GM21825 (cell line): Measurements from ENCODE around the gene DLGAP1.
A peak's percentile ranks its signal among the peaks of the same experiment; 100 is the strongest.

ENCODE experiments used
- ATAC-seq: cut with Tn5 transposase; IDR thresholded peaks from one replicate; pipeline ENCODE4 v1.9.1; 2021; ENCODE audit warnings: mild to moderate bottlenecking, moderate library complexity; ENCODE audit not compliant: unreplicated experiment

Gene DLGAP1

DNA sequence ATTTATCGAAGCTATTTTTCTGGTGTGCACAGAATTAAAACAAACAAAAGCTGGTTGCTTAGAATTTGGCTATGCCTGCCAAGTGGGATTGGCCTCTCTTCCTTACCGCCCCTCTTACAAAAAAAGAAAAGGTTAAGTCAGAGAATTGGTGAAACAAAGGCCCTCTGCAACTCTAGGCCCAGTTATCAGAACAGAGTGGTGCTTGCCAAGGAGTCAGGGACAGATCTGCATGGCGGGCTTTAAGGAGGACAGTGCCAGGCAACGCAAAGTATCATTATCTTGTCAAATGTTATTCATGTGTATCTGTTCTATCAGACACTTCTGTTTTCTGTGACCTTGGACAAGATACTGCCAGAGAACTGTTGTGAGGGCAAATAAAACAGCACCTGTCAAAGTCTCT is 926.9 kb downstream of the DLGAP1 start:
- no peak for ATAC-seq

DNA sequence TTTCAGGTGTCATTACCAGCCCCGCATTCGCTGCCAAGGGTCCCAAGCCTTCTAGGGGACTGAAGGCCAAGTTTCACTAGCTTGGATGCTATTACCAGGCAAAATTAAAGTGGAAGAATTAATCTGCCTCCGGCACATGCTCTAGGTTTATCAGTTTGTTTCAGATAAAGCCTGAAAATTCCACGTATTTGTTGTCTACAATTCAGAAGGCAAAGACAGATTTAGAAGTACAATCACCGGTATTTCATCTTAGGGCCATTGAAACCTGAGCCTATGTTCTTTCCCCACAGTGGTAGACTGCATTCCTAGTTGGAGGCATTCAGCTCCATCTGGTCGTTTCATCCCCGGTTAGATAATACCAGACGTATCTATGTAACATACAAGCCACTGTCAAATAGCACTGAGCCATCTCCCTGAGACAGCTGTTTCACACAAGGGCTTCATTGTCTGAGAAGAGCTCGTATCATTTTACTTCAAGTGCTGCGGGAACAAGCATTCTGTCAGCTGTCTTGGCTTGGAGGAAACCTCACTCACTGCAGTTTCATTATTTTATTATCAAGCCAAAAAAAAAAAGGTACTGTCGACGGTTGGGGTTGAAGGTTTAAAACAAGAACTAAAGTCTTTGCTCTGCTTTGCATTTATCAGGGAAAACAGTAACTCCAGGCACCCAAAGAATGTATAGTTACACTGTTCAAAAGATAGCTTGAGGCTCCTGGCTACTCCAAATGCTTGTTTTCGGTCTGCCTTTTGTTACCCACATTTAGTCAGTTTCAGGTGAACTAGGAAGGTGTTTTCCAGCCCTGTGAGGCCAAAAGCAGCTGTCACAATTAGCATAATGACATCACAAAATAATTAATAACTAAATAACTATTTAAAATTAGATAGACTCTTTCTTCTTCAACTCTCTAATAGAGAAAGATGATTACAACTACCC is 928.4 kb downstream of the DLGAP1 start:
- ATAC-seq = peak; percentile 62

DNA sequence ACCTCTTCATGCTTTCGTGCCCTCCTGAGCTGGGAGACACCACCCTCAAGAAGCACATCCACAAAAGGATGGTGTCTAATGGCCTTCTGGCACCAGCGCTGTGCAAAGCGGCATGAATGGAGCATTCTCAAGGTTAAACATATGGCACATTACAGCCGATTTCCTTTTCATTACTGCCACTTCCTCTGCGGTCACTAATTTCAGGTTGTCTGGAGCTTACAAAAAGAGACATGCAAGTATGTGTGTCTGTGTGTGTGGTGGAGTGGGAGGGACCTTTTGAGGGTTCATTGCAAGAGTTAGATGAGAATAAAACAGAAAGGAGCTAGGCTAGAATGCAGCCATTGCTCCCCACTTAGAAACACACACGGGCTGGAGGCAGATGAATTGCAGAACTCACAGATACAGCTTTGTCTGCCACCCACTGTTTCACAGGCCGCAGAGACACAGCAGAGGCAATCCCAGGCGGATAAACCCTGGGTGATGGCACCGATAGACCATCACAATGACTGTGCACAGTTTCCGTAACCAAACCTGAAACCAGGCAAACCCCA is 929.2 kb downstream of the DLGAP1 start:
- ATAC-seq = peak; percentile 64

DNA sequence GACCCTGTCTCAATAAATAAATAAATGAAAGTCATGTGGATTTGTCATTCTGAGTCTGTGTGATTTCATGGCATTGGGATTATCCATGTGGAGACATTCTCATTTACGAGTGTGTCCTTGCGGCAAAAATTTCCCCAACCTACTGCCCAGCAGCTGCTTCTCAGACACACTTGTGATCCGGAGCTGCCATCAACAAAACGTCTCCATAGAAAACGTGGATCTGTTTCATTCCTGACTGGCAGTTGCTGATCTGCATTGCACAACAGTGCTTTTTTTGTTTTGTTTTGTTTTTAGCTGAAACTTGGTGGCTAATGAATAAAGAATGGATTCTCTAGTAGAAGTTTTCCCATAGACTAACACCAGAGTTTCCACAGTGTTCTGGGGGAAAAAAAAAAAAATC is 930.4 kb downstream of the DLGAP1 start:
- ATAC-seq = no peak

DNA sequence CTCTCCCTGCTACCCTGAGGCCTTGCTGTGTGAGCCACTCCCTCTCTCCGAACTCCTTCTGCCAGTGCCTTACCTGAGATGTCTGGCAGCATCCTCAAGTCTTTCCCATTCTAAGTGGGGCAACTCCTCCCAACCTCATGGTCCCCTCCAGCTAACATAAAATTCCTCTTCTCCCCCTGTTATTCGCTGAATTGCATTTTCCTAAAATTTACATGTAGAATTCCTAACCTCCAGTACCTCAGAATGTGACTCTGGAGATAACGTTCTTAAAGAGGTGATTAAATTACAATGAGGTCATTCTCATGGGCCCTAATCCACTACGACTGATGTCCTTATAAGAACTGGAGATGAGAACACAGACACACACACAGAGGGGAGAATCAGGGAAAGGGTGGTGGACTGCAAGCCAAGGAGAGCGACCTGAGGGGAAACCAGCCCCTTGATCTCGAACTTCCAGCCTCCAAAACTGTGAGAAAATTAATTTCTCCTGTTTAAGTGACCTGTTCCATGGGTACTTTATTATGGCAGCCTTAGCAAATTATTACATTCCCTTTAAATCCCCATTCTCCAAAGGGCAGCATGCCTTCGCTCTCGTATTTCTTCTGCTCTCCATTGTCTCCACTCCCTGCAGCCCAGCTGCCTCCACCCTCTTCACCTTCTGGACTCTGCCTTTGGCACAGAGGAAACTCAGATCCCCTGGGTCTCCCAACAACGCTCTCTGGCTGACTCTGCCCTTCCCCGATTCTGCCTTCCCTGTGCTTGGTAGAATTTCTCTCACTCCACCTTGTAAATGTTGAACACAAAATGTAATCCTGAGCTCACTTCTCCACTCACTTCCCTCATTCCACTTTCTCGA is 934.6 kb downstream of the DLGAP1 start:
- ATAC-seq = no peak

DNA sequence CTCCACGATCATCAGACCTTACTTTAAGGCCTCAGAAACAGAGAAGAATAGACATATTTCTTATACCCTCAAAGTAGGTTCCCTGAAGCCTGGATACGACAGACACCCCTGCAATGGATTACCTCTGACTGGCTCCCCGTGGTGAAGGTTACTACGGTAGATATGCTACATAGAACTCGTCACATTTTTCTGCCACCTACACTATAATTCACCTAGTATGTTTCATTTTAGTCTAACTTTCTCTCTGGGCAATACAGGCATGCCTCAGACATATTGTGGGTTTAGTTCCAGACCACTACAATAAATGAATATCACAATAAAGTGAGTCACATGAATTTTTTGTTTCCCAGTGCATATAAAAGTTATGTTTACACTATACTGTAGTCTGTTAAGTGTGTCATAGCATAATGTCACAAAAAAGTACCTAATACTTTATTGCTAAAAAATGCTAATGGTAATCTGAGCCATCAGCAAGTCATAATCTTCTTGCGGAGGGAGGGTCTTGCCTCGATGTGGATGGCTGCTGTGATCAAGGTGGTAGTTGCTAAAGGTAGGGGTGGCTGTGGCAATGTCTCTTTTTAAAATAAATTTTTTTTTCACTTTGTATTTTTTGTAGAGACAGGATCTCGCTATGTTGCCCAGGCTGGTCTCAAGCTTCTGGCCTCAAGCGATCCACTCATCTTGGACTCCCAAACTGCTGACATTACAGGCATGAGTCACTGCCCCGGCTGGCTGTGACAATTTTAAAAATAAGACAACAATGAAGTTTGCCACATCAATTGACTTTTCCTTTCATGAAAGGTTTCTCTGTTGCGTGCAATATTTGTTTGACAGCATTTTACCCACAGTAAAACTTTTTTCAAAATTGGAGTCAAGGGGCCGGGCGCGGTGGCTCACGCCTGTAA is 940.5 kb downstream of the DLGAP1 start:
- ATAC-seq = no peak

DNA sequence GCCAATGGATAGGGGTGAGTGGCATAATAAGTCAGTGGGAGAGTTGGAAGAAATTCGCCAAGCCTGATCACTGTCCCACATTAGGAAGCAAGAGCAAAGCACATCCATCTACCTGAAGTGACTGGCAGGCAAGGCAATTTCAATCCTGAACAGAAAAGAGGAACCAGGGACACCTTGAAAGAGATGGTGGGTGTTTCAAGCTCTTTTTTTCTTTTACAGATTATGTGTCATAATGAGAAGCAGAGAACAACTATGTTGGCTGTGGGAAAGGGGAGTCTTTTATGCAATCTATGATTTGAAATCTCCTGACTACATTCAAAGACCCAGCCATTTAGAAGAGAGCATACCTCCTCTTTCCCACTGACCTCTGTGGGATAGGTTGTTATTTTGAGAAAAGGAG is 941.6 kb downstream of the DLGAP1 start:
- ATAC-seq = peak; percentile 60

DNA sequence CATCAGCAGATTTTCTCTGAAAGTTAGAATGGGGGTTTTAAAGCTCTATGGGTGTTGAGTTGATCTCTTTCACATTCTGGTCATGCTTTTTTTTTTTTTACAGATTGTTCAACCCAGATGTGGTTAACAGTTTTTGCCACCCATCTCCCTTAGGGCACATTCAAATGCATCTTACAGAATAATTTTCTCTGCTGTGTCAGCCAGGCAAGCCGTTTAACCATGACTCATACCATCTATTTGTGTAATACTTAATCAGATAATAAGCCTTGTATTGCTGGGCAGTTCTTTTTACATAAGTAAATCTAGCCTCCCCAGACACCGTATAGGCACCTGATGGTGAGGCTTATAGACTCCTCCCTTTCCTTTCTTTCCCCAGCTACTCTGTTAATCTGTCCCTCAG is 943.1 kb downstream of the DLGAP1 start:
- ATAC-seq = no peak

DNA sequence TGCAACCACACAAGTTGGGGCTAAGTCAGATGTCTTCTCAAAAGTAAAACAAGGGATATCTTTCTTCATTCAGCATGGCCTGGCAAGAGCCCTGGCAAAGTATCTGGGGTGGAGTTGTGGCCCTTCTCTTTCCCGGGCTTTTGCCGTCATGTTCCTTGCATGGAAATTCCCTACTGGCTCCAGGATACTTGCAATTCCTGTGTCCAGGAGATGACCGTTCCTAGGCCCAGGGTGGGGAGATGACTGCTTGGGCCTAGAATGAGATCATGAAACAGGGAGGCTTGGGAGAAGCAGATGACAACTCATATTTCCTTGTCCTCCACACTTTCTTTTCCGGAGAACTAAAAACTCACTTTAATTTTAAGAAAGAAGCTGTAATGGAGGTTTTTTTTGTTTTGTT is 944.2 kb downstream of the DLGAP1 start:
- ATAC-seq = no peak

DNA sequence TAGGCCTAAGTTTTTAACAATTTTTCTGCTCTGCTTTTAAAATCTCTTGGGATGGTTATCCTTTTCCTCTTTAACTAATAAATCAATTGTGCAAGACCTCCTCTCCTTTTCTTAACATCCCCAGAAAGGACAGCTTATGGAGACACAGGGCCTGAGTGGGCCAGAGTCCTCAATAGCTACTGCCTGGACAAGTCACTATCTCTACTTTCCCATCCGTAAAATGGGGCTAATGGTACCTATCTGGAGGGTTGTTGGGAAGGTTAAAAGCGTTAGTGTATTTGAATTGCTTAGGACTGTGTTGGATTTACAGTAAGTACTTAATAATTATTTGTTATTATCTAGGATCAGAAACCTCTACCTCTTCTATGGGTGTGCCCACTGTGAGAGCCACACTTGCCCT is 945.1 kb downstream of the DLGAP1 start:
- no peak for ATAC-seq

DNA sequence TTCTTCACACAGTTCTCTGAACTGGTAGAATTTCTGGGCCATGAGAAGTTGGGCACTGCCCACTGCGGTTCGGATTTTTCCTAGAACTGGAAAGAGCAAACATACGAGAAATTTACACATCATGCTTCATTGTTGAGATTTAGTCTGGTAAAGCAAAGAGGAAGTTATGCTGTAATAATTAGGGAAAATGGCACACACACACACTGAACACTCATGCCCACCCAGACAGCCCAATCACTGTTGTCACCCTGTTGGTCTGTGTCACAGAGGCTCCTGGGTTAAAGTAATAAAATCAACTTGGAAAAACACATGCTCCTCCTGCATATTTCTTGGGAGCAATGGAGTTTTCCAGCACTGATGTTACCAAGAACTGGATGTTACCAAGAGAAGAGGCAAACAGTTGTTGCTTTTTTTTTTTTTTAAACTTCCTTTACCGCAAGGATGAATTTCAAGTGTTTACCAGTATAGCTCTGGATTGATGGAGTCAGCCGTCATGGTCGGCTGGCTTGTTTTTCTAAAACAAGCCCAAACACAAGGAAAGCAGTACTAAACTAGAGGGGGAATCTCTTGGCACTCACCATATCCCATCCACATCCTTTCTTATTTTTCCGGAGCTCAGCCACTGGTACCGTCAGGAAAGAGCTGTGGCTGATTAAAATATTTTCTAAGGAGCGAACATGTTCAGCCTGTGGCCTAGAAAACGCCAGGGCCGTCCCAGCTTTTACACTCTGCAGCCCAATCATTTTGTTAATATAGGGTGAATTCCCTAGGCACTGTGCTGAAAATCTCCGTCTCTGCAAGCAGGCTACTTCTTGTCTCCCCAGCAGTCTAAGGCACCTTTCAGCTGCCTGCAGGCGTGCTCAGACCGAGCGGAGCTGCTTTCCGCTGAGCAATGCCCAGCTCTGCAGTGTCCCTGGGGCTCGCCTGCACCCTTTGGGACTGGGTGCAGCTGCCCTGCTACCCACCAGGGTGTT is 946.2 kb downstream of the DLGAP1 start:
- ATAC-seq = no peak

DNA sequence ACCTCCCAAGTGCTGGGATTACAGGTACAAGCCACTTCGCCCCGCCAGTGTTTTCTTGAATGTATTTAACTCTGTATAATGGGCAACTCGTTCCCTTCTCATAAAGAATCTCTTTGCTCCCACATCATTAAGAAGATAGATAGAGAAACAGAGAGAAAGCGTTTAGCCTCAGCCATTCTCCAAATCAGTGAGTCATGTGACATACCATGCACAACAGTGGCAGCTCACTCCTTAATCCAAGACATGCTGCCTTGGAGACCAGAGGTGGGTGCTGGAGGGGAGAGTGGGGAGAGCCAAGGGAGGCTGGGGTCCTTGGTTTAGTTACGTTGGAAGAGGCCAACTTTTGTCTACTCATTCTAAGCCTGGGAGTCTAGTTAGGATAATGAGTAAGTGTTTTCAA is 950.5 kb downstream of the DLGAP1 start:
- ATAC-seq = no peak

DNA sequence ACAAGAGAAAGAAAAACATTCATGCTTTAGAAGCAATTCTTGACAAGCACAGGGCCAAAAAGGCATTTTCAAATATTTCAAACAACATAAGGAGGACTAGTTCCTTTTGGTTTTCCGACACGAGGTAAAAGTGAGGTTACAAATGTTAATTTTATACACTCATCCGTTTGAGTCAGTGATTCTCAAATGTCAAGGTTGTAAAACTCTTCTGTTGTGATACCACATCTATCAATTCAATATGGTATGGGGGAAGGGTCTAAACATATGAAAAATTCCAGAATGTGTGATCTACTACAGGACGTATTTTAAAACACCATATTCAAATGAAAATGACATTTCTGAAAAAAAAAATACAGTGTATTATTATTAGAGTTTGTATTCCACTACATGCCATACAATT is 952.5 kb downstream of the DLGAP1 start:
- no peak for ATAC-seq

DNA sequence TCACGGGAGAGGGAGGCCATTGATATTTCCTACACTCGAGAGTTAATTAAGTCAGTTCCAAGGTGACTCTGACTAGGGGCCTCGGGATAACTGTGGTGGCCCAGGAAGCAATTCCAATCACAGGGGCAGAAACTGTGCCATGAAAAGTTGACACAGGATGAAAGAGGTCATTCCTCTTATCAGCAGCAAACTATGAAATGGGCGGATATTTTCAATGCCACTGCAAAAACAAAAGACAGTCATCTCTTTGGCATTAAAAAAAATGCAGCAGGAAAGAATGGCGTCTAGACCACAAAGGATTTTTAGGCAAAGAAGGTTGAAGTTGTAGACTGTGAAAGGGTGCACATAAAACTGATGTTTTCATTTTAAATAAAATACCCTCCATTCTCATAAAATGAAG is 955.1 kb downstream of the DLGAP1 start:
- ATAC-seq = no peak

DNA sequence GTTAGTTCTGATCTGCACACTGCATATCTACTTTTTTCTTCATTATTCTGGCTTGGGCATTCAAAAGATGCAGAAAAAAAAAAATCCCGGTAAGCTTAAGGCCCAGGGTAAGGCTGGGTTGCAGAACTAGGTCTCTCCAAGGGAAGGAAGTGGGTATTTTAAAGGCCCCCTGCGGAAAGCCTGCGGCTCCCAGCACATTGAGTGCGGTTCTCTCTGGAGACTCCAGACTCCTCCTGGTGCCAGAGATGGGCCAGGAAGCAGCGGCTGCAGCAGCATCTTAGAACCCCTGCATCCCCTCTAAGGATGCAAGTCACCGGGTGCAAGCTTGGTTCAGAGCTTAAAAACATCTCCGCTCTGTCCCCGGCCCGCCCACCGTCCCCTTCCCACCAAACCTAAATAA is 955.6 kb downstream of the DLGAP1 start:
- no peak for ATAC-seq

DNA sequence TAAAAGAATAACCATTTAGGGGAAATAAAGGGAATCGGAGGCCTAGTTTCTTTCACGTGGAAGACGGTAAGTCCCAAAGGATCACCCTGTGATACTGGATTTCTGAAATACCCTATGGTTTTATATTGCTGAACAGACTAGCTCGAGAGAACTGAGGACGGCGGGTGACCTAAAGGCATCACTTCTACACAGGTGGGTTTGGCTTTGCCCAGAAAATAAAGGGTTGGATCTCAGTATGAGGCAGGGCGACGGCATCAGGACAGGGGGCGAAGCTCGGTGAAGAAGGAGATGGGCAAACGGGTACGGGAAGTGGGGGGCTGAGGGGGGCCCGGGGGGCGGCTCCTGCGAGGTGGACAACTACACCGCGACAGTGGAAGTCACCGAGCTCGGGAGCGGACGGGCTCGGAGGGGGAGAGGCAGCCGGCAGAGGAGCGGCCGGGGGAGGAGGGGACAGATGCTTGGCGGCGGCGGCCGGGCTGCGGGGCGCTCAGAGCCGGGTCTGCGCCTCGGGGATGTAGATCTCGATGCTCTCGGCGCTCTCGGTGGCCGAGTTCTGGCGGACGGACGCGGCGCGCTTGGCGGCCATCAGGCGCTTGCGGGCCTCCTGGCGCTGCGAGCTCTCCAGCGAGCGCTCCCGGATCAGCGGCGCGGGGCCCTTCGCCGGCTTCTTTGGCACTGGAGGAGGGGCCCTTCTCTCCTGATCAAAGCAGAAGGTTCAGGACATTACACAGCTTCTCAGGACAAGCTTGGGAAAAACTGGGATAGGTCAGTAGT is 956.2 kb downstream of the DLGAP1 start:
- ATAC-seq = no peak

DNA sequence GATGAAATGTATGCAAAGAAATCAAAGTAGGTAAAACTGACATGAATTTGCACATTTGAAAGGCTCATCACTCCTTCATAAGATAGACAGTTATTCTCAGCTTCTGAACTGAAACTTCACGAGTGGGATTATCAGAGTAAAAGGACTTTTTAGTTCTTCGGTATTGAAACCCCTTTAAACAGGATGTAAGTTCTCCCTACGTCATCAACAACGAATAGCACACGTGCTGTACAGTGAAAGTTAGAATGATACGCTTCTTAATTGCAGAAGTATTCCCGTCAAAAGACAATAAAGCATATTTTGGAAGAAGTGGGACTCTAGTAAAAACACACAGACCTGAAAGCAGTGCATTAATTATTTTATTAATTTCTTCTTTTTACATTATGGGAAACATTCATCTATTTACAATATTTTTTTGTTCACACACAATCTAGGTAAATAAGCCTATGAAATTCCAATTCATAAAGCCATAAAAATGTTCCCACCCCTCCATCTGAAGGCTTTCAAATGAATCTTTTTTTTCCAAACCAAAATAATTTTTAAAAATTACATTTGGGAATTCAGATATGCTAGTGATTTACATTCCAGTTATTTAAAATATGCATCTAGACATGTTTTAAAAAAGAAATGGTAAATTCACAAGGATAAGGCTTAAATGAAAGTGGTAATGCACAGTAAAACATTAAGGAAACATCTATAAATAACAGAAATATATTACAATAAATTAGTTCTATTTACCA is 959.2 kb downstream of the DLGAP1 start:
- no peak for ATAC-seq

DNA sequence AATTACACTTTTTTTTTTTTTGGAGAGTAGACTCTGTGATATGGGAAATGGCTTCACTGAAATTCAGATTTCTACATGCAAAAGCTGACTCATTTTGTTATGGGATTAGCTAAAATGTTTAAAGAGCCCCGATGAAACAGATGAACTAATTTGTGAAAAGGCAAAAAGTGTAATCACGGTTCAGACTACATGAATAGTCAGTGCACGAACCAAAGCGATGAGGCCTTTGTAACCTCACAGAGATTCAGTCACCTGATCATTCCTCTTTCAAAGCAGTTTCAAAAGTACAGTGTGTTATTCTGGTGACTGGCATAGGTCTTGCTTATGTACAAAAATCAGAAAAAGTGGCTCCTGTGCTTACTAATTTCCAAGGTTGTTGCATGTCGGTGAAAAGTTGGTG is 960.5 kb downstream of the DLGAP1 start:
- ATAC-seq = no peak
